NCI-H526 treated with DMSO at 0.1 percent for 48 hours (cell line): ENCODE results near the gene TRIM2.

Experiments
- DNase-seq: peaks from one replicate; lab custom pipeline; 2025; lab: John Stamatoyannopoulos, UW

The TRIM2 gene

DNA sequence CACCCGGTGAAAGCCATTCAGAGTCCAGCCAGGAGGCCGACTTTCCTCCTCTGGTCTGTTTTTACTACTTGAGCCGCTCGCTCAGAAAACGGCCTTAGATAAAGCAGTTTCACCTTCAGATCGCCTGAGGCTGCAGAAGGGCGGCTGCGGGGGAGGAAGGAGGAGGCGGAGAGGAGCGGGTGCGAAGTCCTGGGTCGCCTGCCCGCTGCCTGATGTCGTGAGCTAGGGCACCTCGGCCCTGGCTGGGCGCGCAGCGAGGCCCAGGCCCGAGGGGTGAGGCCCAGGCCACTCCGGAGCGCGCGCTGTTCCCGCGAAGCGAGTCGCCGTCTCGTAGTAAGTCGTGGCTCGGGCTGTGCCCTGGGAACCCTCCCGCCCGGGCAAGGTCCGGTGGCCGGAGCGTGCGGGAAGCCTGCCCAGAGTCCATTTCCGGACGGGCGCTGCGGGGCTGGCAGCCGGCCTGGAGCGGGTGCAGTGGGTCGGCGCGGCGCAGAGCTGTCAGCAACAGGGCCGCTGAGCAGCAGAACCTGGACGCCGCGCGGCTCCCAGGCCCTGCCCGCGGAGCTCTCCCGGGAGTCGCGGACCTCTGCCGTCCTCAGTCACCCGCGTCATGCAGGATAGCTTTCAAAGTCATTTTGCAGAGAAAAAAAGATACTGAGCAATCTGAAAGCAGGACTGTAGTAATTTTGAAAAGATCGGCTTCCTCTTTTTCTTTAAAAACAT lies 18.6 kb downstream of the TRIM2 start:
- peak; percentile 51 for DNase-seq

DNA sequence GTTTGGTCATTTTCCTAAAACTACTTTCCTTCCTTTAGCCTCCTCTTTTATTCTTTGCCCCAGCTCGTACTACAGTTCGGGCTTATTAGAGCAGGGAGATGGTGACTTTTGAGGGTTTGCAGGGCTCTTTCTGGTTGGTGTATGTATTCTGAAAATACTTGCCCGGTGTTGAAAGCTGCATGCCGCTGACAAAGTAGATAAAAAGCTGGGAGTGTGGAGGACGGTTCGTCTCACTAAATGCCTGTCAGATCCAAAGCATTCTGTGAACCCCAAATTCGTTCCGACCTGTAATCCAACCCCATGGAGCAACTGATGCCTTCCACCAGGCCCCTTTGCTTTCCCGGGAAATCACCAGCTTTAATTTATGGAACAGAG lies 19.2 kb downstream of the TRIM2 start:
- no peak for DNase-seq

GRCh38 chr4:153223930-153224329 lies 19.7 kb downstream of the TRIM2 start:
- no peak for DNase-seq

- DNase-seq: no peak
Measured at GRCh38 chr4:153224474-153224873, 20.2 kb downstream of the TRIM2 start.

- peak; percentile 97 for DNase-seq
Measured at GRCh38 chr4:153227469-153228075, 23.3 kb downstream of the TRIM2 start.

- no peak for DNase-seq
Measured at GRCh38 chr4:153228512-153229140, 24.4 kb downstream of the TRIM2 start.

DNA sequence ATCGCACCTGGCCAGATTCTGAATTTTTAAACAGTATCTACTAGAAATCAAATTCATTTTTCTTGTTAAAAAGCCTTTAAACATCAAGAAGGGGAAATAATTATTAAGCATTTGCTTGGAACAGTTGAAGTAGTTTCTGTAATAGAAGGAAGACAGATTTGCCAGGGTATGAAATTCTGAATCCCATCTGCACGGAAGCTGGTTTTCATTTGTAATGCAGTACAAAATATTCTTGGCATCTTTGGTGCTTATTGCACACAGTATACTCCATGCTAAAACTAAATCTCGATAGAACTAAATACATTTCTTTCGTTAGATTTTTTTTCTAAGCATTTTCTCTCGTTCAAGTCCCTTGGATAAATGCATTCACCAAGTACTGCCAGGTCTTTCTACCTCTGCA lies 25.3 kb downstream of the TRIM2 start:
- DNase-seq: no peak

- DNase-seq: peak; percentile 89
Measured at GRCh38 chr4:153232768-153233167, 28.5 kb downstream of the TRIM2 start.

GRCh38 chr4:153233761-153234371 lies 29.6 kb downstream of the TRIM2 start:
- no peak for DNase-seq

DNA sequence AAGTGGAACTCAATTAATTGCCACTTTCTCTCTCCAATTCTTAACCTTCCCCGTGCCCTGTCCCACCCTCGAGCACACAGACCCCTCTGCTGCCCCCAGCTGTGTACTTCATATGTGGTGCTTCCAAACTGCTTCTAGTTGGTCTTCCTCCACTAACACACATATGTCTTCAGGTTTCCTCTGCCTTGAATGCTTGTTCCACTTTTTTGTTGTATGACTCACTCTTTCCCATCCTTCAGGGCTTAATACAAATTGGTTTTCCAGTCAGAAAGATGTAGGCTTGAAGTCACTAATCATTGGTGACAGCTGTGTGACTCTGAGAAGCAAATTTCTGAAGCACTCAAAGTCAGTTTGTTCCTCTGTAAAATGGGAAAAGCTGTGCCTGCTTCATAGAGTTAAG lies 30.6 kb downstream of the TRIM2 start:
- DNase-seq: no peak

- DNase-seq: no peak
Measured at GRCh38 chr4:153238135-153238919, 34.1 kb downstream of the TRIM2 start.

DNA sequence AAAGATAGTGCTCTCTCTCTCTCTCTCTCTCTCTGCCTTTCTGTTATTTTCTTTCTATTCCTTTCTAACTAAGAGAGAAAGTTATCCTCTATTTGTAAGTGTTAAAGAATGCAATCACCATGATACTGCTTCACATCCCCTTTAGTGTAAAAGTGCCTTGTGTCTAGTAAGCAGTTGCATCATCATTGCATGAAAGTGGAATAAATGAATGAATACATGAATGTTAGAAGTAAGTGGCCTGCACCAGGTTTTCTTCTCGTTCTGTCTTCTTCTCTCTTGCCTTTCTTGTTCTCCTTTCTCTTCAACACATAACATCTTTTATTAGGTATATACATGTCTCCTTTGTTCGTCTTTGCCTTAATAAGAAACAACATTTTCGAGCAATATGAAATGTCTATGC lies 35.2 kb downstream of the TRIM2 start:
- DNase-seq: no peak

DNA sequence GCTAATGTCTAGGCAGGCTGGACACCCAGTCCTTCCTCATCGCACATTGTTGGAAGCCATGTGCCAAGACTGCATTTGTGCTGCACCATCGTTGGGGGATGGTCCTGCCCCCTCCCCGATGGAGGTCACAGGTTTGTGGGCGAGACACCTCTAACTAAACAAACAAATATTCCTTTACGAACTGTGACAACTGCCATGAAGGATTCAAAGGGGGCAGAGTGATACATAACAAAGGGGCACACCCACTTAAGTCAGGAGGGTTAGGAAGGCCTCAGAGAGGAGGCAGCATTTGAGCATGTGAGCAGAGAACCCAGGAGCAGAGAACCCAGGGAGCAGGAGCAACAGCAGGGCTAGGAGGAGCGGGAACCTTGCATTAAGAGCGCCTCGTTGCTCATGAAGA lies 37.1 kb downstream of the TRIM2 start:
- no peak for DNase-seq

GRCh38 chr4:153241970-153242838 lies 38.0 kb downstream of the TRIM2 start:
- DNase-seq: peak; percentile 54

- no peak for DNase-seq
Measured at GRCh38 chr4:153242839-153243324, 38.6 kb downstream of the TRIM2 start.

- no peak for DNase-seq
Measured at GRCh38 chr4:153243468-153243867, 39.2 kb downstream of the TRIM2 start.

GRCh38 chr4:153244969-153245368 lies 40.7 kb downstream of the TRIM2 start:
- DNase-seq: no peak

GRCh38 chr4:153245775-153246174 lies 41.5 kb downstream of the TRIM2 start:
- no peak for DNase-seq

DNA sequence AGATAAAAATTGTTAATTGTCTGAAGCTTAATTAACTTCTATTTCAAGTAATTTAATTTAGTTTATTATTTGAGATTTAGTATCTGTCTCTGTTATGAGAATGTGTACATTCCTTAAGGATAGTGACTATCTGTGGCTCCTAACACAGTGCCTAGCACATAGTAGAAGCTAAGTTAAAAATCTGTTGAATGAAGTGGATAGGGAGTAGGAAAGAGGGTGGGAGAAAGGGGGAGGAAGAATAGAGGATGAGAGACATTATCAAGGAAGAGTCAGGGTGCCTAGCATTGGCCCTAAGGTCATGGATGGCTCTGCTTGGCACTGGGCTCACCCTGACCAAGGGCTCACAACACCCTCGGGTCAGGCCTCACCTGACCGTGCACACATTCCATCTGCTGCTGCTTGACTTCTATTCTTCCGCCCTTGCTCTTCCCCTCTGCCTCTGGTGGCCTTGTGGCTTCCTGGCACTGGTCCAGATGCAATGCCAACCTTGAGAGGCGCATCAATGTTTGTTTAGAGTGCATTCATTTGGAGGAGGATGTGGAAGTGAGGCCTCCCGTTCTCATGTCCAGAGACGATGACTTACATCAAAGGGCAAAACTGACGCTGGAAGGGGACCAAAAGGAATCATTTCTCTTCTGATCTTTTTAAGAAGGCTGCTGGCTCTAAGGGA lies 42.3 kb downstream of the TRIM2 start:
- DNase-seq: no peak

- DNase-seq: no peak
Measured at GRCh38 chr4:153247116-153247490, 42.9 kb downstream of the TRIM2 start.
